HFFc6 (cell line): ENCODE results near the gene ST3GAL5. TPM values are rescaled to one million over a fixed set of nuclear protein-coding genes. Genes with fewer than 3 reads are reported as not detected.
"Not testable (repeated sequence)": the region's sequence is repeated elsewhere in the genome, so short reads cannot be mapped to it uniquely, and the experiment has no call there.

Experiments
- DNase-seq: peaks from one replicate; pipeline ENCODE4 v3.0.0-alpha.2; 2018
- H3K27ac Mint-ChIP-seq: 2 replicates; pipeline ENCODE4 v1.8.0; 2020; ENCODE audit warnings: mild to moderate bottlenecking, mixed read lengths
- H3K27me3 Mint-ChIP-seq: 2 replicates; pipeline ENCODE4 v1.8.0; 2021; ENCODE audit warnings: mild to moderate bottlenecking, moderate library complexity, mixed read lengths; ENCODE audit not compliant: insufficient read depth
- H3K36me3 Mint-ChIP-seq: 2 replicates; pipeline ENCODE4 v1.8.0; 2021; ENCODE audit warnings: low read depth, mixed read lengths
- H3K4me1 Mint-ChIP-seq: 2 replicates; pipeline ENCODE4 v1.8.0; 2020; ENCODE audit warnings: low read depth, mixed read lengths
- H3K4me3 Mint-ChIP-seq: 2 replicates; pipeline ENCODE4 v1.8.0; 2020; ENCODE audit warnings: mild to moderate bottlenecking, moderate library complexity, mixed read lengths
- H3K9me3 Mint-ChIP-seq: 2 replicates; pipeline ENCODE4 v1.8.0; 2020; ENCODE audit warnings: mild to moderate bottlenecking, mixed read lengths
- CTCF ChIP-seq: fragments of 200-600 bp; sonication (generic); IDR thresholded peaks from 2 replicates; pipeline ENCODE4 v1.5.0; 2021; ENCODE audit warnings: antibody characterized with exemption, mild to moderate bottlenecking
- total RNA-seq, 6 experiments: library from RNA; stranded (reverse); fragmentation: NEBNext Ultra II Directional; extraction: Animal tissue kit (Norgen Biotek cat#: 25700); gene quantifications; 2 replicates in 1 of 6; 3 replicates in 5 of 6; pipeline ENCODE4 v1.2.3, GENCODE V29; 2021

ST3GAL5 gene
- total RNA-seq, 6 experiments from 2014 or later: 12.7 to 17.4 (median 15.2) TPM

DNA sequence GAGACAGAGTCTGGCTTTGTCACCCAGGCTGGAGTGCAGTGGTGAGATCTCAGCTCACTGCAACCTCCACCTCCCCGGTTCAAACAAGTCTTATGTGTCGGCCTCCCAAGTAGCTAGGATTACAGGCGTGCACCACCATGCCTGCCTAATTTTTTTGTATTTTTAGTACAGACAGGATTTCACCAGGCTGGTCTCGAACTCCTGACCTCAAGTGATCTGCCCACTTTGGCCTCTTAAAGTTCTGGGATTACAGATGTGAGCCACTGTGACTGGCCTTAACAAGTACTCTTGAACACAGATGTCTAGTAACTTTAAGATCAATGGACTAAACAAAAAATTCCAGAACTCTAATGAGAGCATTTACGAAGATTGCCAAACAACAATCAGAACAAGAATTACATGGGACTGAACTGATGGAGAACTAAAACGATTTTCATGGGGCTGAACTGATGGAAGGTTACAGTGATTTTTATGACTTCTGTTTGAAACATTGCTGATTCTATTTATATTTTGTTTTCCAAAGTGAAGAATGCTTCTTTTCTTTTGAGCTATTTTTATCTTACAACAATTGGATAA lies 46.5 kb upstream of the ST3GAL5 start:
- H3K36me3 Mint-ChIP-seq: no peaks in the 10 kb centered on the region
- peak overlapping the region; percentile 71 for H3K27ac Mint-ChIP-seq
- peaks cover 30% of the 10 kb centered on the region for H3K4me1 Mint-ChIP-seq
- no peaks in the 10 kb centered on the region for H3K9me3 Mint-ChIP-seq
- H3K27me3 Mint-ChIP-seq: no peaks in the 10 kb centered on the region
- no peak for DNase-seq
- peak overlapping the region; percentile 46; the same call in 1 of the 2 replicates for H3K4me3 Mint-ChIP-seq
- TF ChIP-seq CTCF: no peak

- no peaks in the 10 kb centered on the region for H3K36me3 Mint-ChIP-seq
- H3K27ac Mint-ChIP-seq: peak overlapping the region; percentile 94
- no peaks in the 10 kb centered on the region; the same call in 1 of the 2 replicates for H3K27me3 Mint-ChIP-seq
- H3K9me3 Mint-ChIP-seq: no peaks in the 10 kb centered on the region
- H3K4me1 Mint-ChIP-seq: peaks cover 34% of the 10 kb centered on the region
- TF ChIP-seq CTCF: no peak
- peak; percentile 84 for DNase-seq
- H3K4me3 Mint-ChIP-seq: peak overlapping the region; percentile 74
Observed at GRCh38 chr2:85933753-85934594, 45.2 kb upstream of the ST3GAL5 start.

DNA sequence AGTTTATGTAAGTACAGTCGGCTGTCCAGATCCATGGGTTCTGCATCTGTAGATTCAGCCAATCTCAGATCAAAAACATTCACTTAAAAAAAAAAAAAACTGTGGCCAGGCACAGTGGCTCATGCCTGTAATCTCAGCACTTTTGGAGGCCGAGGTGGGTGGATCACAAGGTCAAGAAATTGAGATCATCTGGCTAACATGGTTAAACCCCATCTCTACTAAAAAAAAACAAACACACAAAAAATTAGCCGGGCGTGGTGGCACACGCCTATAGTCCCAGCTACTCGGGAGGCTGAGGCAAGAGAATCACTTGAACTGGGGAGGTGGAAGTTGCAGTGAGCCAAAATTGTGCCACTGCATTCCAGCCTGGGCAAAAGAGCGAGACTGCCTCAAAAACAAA lies 42.4 kb upstream of the ST3GAL5 start:
- H3K27ac Mint-ChIP-seq, H3K27me3 Mint-ChIP-seq, H3K9me3 Mint-ChIP-seq, H3K4me3 Mint-ChIP-seq, H3K36me3 Mint-ChIP-seq, DNase-seq: not testable (repeated sequence)
- peaks cover 31% of the 10 kb centered on the region for H3K4me1 Mint-ChIP-seq

- no peaks in the 10 kb centered on the region; the same call in 1 of the 2 replicates for H3K27me3 Mint-ChIP-seq
- no peak for TF ChIP-seq CTCF
- peaks cover 24% of the 10 kb centered on the region for H3K4me1 Mint-ChIP-seq
- no peak overlapping the region for H3K4me3 Mint-ChIP-seq
- DNase-seq: no peak
- H3K36me3 Mint-ChIP-seq: no peaks in the 10 kb centered on the region
- H3K27ac Mint-ChIP-seq: no peak overlapping the region
- no peaks in the 10 kb centered on the region; the same call in 1 of the 2 replicates for H3K9me3 Mint-ChIP-seq
Observed at GRCh38 chr2:85930129-85931124, 41.6 kb upstream of the ST3GAL5 start.

- Mint-ChIP-seq H3K36me3 (no peaks in the 10 kb centered on the region), H3K4me1 (peaks cover 28% of the 10 kb centered on the region), H3K9me3 (no peaks in the 10 kb centered on the region; the same call in 1 of the 2 replicates), H3K27ac (no peak overlapping the region), H3K27me3 (no peaks in the 10 kb centered on the region; the same call in 1 of the 2 replicates), H3K4me3 (no peak overlapping the region)
- DNase-seq: no peak
- no peak for TF ChIP-seq CTCF
Observed at GRCh38 chr2:85929096-85930050, 40.6 kb upstream of the ST3GAL5 start.
